ENCODE data around the gene VMAC. TPM values are rescaled to one million over a fixed set of nuclear protein-coding genes. Genes with fewer than 3 reads are reported as not detected.

Gene VMAC
- total and polyA plus RNA-seq, 2 of the 13 experiments (the other 11 are each of a cell fraction or from before 2014, with no cell fraction given), result 2.4 TPM

- no peak for TF ChIP-seq NCOR1 (IDR thresholded peaks at IDR 0.05; ENCODE audit: borderline replicate concordance, low read length)
- TF ChIP-seq ZNF530 (CRISPR knock-in tag; IDR thresholded peaks at IDR 0.05; ENCODE audit: low read depth), result no peak
- TF ChIP-seq ZNF180 (CRISPR knock-in tag; IDR thresholded peaks at IDR 0.05; ENCODE audit: borderline replicate concordance, low read depth), result no peak
- TF ChIP-seq MXD1 (CRISPR knock-in tag; IDR thresholded peaks at IDR 0.05), result 0 out of 2 replicates have a peak, but pooled peaks have one; percentile 9
- TF ChIP-seq ZNF83 (CRISPR knock-in tag; IDR thresholded peaks at IDR 0.05; ENCODE audit: borderline replicate concordance), result no peak
- no peak for TF ChIP-seq NFATC3 (CRISPR knock-in tag; IDR thresholded peaks at IDR 0.05)
- TF ChIP-seq SP5 (CRISPR knock-in tag; IDR thresholded peaks at IDR 0.05; ENCODE audit: borderline replicate concordance, low read depth), result 0 out of 2 replicates have a peak, but pooled peaks have one; percentile 35
- TF ChIP-seq ZNF441 (CRISPR knock-in tag; IDR thresholded peaks at IDR 0.05; ENCODE audit: borderline replicate concordance), result 0 out of 2 replicates have a peak, but pooled peaks have one; percentile 23
- no peak for TF ChIP-seq LCORL (IDR thresholded peaks at IDR 0.05)
- peak; percentile 74 for TF ChIP-seq LCORL (CRISPR knock-in tag; IDR thresholded peaks at IDR 0.05)
- no peak for TF ChIP-seq ZNF782 (CRISPR knock-in tag; IDR thresholded peaks at IDR 0.05; ENCODE audit: borderline replicate concordance)
- no peak for TF ChIP-seq PLRG1 (conservative IDR thresholded peaks at IDR 0.05)
- no peak for TF ChIP-seq ZSCAN20 (CRISPR knock-in tag; IDR thresholded peaks at IDR 0.05; ENCODE audit: borderline replicate concordance)
- TF ChIP-seq ZBTB43 (CRISPR knock-in tag; conservative IDR thresholded peaks at IDR 0.05), result 0 out of 2 replicates have a peak, but pooled peaks have one; percentile 45
- peak; percentile 97 for TF ChIP-seq AGO2 (optimal IDR thresholded peaks at IDR 0.05; ENCODE audit: low read depth, low read length)
- TF ChIP-seq ZNF614 (CRISPR knock-in tag; IDR thresholded peaks at IDR 0.05; ENCODE audit: borderline replicate concordance), result peak; percentile 40; the same call in 1 of the 2 replicates
- no peak for TF ChIP-seq MATR3 (CRISPR knock-in tag; IDR thresholded peaks at IDR 0.05)
- no peak for TF ChIP-seq ZNF550 (CRISPR knock-in tag; IDR thresholded peaks at IDR 0.05; ENCODE audit: borderline replicate concordance)
- TF ChIP-seq HNRNPLL (IDR thresholded peaks at IDR 0.05; ENCODE audit: low read depth, low read length, poor library complexity, severe bottlenecking), result peak; percentile 34
- TF ChIP-seq ZNF460 (CRISPR knock-in tag; IDR thresholded peaks at IDR 0.05; ENCODE audit: borderline replicate concordance), result no peak; the same call in 1 of the 2 replicates
- no peak for TF ChIP-seq TMF1 (CRISPR knock-in tag; IDR thresholded peaks at IDR 0.05; ENCODE audit: low read depth)
- TF ChIP-seq ISL2 (CRISPR knock-in tag; IDR thresholded peaks at IDR 0.05), result no peak; the same call in 1 of the 2 replicates
- peak; percentile 5; the same call in 1 of the 2 replicates for TF ChIP-seq HNF1B (CRISPR knock-in tag; IDR thresholded peaks at IDR 0.05)
- TF ChIP-seq ZNF382 (CRISPR knock-in tag; IDR thresholded peaks at IDR 0.05; ENCODE audit: borderline replicate concordance), result no peak
- TF ChIP-seq KLF13 (CRISPR knock-in tag; IDR thresholded peaks at IDR 0.05), result no peak
- 0 out of 2 replicates have a peak, but pooled peaks have one; percentile 6 for TF ChIP-seq KLF15 (CRISPR knock-in tag; IDR thresholded peaks at IDR 0.05; ENCODE audit: borderline replicate concordance)
Measured at GRCh38 chr19:5891938-5892771, 12.5 kb upstream of the VMAC start (continued).
